ENCODE results near the gene FAM32A. TPM values are rescaled to one million over a fixed set of nuclear protein-coding genes. Genes with fewer than 3 reads are reported as not detected.

The FAM32A gene
- total and polyA plus RNA-seq, 3 donors from 2014 or later: 62.0 to 87.0 (median 71.2) TPM

- 89 to 92% methylated on average over 20 to 21 of the region's 21 CpGs for WGBS, 2 donors
- TF ChIP-seq, protein P1, sequence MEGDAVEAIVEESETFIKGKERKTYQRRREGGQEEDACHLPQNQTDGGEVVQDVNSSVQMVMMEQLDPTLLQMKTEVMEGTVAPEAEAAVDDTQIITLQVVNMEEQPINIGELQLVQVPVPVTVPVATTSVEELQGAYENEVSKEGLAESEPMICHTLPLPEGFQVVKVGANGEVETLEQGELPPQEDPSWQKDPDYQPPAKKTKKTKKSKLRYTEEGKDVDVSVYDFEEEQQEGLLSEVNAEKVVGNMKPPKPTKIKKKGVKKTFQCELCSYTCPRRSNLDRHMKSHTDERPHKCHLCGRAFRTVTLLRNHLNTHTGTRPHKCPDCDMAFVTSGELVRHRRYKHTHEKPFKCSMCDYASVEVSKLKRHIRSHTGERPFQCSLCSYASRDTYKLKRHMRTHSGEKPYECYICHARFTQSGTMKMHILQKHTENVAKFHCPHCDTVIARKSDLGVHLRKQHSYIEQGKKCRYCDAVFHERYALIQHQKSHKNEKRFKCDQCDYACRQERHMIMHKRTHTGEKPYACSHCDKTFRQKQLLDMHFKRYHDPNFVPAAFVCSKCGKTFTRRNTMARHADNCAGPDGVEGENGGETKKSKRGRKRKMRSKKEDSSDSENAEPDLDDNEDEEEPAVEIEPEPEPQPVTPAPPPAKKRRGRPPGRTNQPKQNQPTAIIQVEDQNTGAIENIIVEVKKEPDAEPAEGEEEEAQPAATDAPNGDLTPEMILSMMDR (IDR thresholded peaks at IDR 0.05): no peak
- TF ChIP-seq POLR2A (IDR thresholded peaks at IDR 0.05): no peak
- Histone ChIP-seq H3K4me3 (no peak overlapping the region), H3K4me1 (no peaks in the 10 kb centered on the region), H3K27me3 (no peaks in the 10 kb centered on the region), H3K9me3 (no peaks in the 10 kb centered on the region), H3K36me3 (ENCODE audit: low read depth, missing control alignments) (no peaks in the 10 kb centered on the region), H3K27ac (no peak overlapping the region)
- intact Hi-C loops (cut with DNase I; ENCODE audit: low total_unique reads): no loop called here
- DNase-seq: no peak
These were observed 50.8 kb downstream of the FAM32A start for GRCh38 chr19:16235811-16236652.

Small RNA genes lying within 50 kb of the gene (small RNA-seq; reads per million reads assigned to genes)
- 0 reads per million in 2 donors for gene RF00017

Other genes starting within 250 kb of the FAM32A start
- gene OR10H4, start 236.4 kb upstream of the FAM32A start, total RNA-seq: under 1 TPM in 1 of 2 donors, not detected in 1; 0.31 TPM
- not detected for gene OR10H4, start 236.4 kb upstream of the FAM32A start, polyA plus RNA-seq (ENCODE audit: insufficient read depth, low read depth, low replicate concordance)
- 100 to 1,000 TPM; 212 to 271 TPM for gene TPM4, start 108.9 kb upstream of the FAM32A start, total RNA-seq
- 227 TPM for gene TPM4, start 108.9 kb upstream of the FAM32A start, polyA plus RNA-seq (ENCODE audit: insufficient read depth, low read depth, low replicate concordance)
- 10 to 100 TPM; 63.3 to 69.0 TPM for gene RAB8A, start 73.5 kb upstream of the FAM32A start, total RNA-seq
- 45.9 TPM for gene RAB8A, start 73.5 kb upstream of the FAM32A start, polyA plus RNA-seq (ENCODE audit: insufficient read depth, low read depth, low replicate concordance)
- under 1 TPM; 0.55 to 0.68 TPM for gene HSH2D, start 41.7 kb upstream of the FAM32A start, total RNA-seq
- 1.6 TPM for gene HSH2D, start 41.7 kb upstream of the FAM32A start, polyA plus RNA-seq (ENCODE audit: insufficient read depth, low read depth, low replicate concordance)
- gene CIB3, start 11.9 kb upstream of the FAM32A start, total RNA-seq: not detected
- 1.2 TPM for gene CIB3, start 11.9 kb upstream of the FAM32A start, polyA plus RNA-seq (ENCODE audit: insufficient read depth, low read depth, low replicate concordance)
- 100 to 1,000 TPM; 134 to 145 TPM for gene AP1M1, start 12.5 kb downstream of the FAM32A start, total RNA-seq
- gene AP1M1, start 12.5 kb downstream of the FAM32A start, polyA plus RNA-seq (ENCODE audit: insufficient read depth, low read depth, low replicate concordance): 172 TPM
- 10 to 100 TPM; 42.4 to 74.9 TPM for gene KLF2, start 139.4 kb downstream of the FAM32A start, total RNA-seq
- gene KLF2, start 139.4 kb downstream of the FAM32A start, polyA plus RNA-seq (ENCODE audit: insufficient read depth, low read depth, low replicate concordance): 40.2 TPM

Measured in testis (tissue), 3 donors.